Activated naive CD4-positive, alpha-beta T cell treated with anti-CD3 and anti-CD28 coated beads, Interleukin-2, amount 50 U/mL, for 24 hours (primary cell): ENCODE measurements around the gene SMAD2.

ENCODE experiments used
- H3K27ac Mint-ChIP-seq: one replicate; pipeline ENCODE4 v1.8.0; 2021; ENCODE audit warnings: mild to moderate bottlenecking, mixed read lengths
- H3K27me3 Mint-ChIP-seq: one replicate; pipeline ENCODE4 v1.8.0; 2021; ENCODE audit warnings: mixed read lengths
- H3K36me3 Mint-ChIP-seq: one replicate; pipeline ENCODE4 v1.8.0; 2021; ENCODE audit warnings: mixed read lengths
- H3K4me1 Mint-ChIP-seq: one replicate; pipeline ENCODE4 v1.8.0; 2021; ENCODE audit warnings: mixed read lengths
- H3K4me3 Mint-ChIP-seq: one replicate; pipeline ENCODE4 v1.8.0; 2021; ENCODE audit warnings: mild to moderate bottlenecking, mixed read lengths
- H3K9me3 Mint-ChIP-seq: one replicate; pipeline ENCODE4 v1.8.0; 2021; ENCODE audit warnings: mixed read lengths

The SMAD2 gene

GRCh38 chr18:47915229-47915628 is 15.2 kb downstream of the SMAD2 start:
- Mint-ChIP-seq H3K4me1 (peaks cover 95% of the 10 kb centered on the region), H3K36me3 (peaks cover 11% of the 10 kb centered on the region), H3K27ac (peak overlapping the region; percentile 64), H3K27me3 (no peaks in the 10 kb centered on the region), H3K9me3 (no peaks in the 10 kb centered on the region), H3K4me3 (no peak overlapping the region)

GRCh38 chr18:47912794-47913585 is 17.5 kb downstream of the SMAD2 start:
- peaks cover 13% of the 10 kb centered on the region for H3K36me3 Mint-ChIP-seq
- H3K4me1 Mint-ChIP-seq: peaks cover 94% of the 10 kb centered on the region
- H3K27ac Mint-ChIP-seq: peak overlapping the region; percentile 98
- H3K4me3 Mint-ChIP-seq: peak overlapping the region; percentile 75
- H3K9me3 Mint-ChIP-seq: no peaks in the 10 kb centered on the region
- H3K27me3 Mint-ChIP-seq: no peaks in the 10 kb centered on the region

GRCh38 chr18:47912343-47912742 is 18.1 kb downstream of the SMAD2 start:
- peaks cover 13% of the 10 kb centered on the region for H3K36me3 Mint-ChIP-seq
- peaks cover 94% of the 10 kb centered on the region for H3K4me1 Mint-ChIP-seq
- H3K9me3 Mint-ChIP-seq: no peaks in the 10 kb centered on the region

DNA sequence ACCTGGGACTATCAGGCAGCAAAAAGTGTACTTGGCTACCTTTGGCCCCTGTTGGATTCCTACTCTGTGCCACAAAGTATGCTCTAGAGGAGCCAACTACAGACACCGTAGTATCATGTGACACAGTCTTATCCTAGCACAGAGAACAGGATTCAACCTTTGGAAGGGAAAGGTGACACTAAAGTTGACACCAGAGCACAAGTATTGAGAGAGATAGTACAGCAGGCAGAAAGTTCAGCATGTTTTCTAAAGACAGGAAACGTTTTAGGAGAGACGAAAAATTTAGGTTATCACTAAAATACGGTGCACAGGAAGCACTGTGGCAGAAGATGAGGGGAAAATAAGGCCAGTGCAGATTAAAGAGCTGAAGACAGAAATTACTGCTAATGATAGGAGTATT is 18.6 kb downstream of the SMAD2 start:
- Mint-ChIP-seq H3K4me1 (peaks cover 94% of the 10 kb centered on the region), H3K9me3 (peaks cover 4% of the 10 kb centered on the region), H3K4me3 (peak overlapping the region; percentile 75), H3K36me3 (peaks cover 15% of the 10 kb centered on the region), H3K27me3 (no peaks in the 10 kb centered on the region), H3K27ac (peak overlapping the region; percentile 98)

More at GRCh38 chr18:47912343-47912742, 18.1 kb downstream of the SMAD2 start:
- H3K27me3 Mint-ChIP-seq: no peaks in the 10 kb centered on the region
- peak overlapping the region; percentile 75 for H3K4me3 Mint-ChIP-seq
- H3K27ac Mint-ChIP-seq: peak overlapping the region; percentile 98

GRCh38 chr18:47909484-47909883 is 21.0 kb downstream of the SMAD2 start:
- peaks cover 25% of the 10 kb centered on the region for H3K36me3 Mint-ChIP-seq
- H3K4me1 Mint-ChIP-seq: peaks cover 91% of the 10 kb centered on the region
- H3K27me3 Mint-ChIP-seq: no peaks in the 10 kb centered on the region
- H3K4me3 Mint-ChIP-seq: no peak overlapping the region
- peaks cover 14% of the 10 kb centered on the region for H3K9me3 Mint-ChIP-seq
- no peak overlapping the region for H3K27ac Mint-ChIP-seq

- H3K4me3 Mint-ChIP-seq: no peak overlapping the region
- peaks cover 20% of the 10 kb centered on the region for H3K9me3 Mint-ChIP-seq
- H3K27me3 Mint-ChIP-seq: no peaks in the 10 kb centered on the region
- peak overlapping the region; percentile 48 for H3K27ac Mint-ChIP-seq
- H3K4me1 Mint-ChIP-seq: peaks cover 90% of the 10 kb centered on the region
- peaks cover 29% of the 10 kb centered on the region for H3K36me3 Mint-ChIP-seq
Observed at GRCh38 chr18:47908592-47908991, 21.9 kb downstream of the SMAD2 start.

DNA sequence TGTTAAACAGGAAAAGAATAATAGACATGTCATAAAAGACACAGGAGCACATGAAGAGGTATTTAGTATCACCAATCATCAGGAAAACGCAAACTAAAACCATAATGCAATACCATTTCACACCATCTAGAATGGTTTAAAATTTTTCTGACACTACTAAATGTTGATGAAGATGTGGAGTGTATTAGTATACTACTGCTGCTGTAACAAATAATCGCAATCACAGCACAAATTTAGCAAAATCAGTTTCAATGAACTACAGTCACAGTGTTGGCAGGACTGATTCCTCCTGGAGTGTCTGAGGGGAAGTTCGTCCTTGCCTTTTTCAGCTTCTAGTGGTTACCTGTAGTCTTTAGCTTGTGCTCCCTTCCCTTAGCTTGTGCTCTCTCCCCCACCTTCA is 24.1 kb downstream of the SMAD2 start:
- no peaks in the 10 kb centered on the region for H3K27me3 Mint-ChIP-seq
- H3K27ac Mint-ChIP-seq: peak overlapping the region; percentile 31
- peaks cover 40% of the 10 kb centered on the region for H3K36me3 Mint-ChIP-seq
- no peak overlapping the region for H3K4me3 Mint-ChIP-seq
- H3K4me1 Mint-ChIP-seq: peaks cover 90% of the 10 kb centered on the region
- H3K9me3 Mint-ChIP-seq: peaks cover 29% of the 10 kb centered on the region

GRCh38 chr18:47903809-47904208 is 26.6 kb downstream of the SMAD2 start:
- H3K4me1 Mint-ChIP-seq: peaks cover 90% of the 10 kb centered on the region
- H3K4me3 Mint-ChIP-seq: no peak overlapping the region
- peaks cover 30% of the 10 kb centered on the region for H3K36me3 Mint-ChIP-seq

GRCh38 chr18:47901624-47902362 is 28.7 kb downstream of the SMAD2 start:
- Mint-ChIP-seq H3K4me3 (peak overlapping the region; percentile 69), H3K27me3 (no peaks in the 10 kb centered on the region), H3K4me1 (peaks cover 89% of the 10 kb centered on the region), H3K36me3 (peaks cover 28% of the 10 kb centered on the region), H3K27ac (peak overlapping the region; percentile 95), H3K9me3 (peaks cover 24% of the 10 kb centered on the region)

More at GRCh38 chr18:47903809-47904208, 26.6 kb downstream of the SMAD2 start:
- Mint-ChIP-seq H3K9me3 (peaks cover 29% of the 10 kb centered on the region), H3K27me3 (no peaks in the 10 kb centered on the region), H3K27ac (peak overlapping the region; percentile 90)

DNA sequence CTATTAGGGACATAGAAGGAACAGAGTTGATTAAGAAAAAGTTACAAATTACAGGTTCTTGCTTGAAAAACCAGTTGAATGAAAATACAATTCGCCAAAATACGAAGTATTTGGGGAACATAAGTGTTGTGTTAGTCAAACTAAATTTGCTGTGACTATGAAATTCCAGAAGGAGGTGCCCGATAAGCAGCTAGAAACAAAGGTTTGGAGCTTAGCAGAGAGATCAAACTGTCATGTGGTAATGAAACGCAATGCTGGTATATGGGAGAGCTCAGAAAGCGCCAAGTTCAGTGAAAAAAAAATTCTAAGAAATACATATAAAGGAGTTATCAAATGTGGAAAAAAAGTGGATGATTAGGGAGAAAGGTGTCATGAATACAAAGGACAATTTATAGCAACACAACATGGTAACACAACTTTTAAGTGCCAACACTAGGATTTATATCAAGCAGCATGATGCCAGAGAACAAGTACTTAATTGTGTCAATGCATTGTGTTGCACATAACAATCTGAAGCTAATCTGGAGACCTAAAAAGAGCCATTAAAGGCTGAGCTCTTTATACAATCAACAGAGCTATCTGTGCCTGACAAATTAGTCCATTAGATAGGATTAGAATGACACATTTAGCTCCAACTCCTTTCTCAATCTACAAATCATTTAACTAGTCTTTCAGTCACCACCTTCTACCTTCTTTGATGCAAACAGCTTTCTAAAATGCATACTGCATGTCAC is 31.2 kb downstream of the SMAD2 start:
- no peak overlapping the region for H3K27ac Mint-ChIP-seq
- H3K36me3 Mint-ChIP-seq: peaks cover 32% of the 10 kb centered on the region
- no peaks in the 10 kb centered on the region for H3K27me3 Mint-ChIP-seq
- H3K9me3 Mint-ChIP-seq: peaks cover 14% of the 10 kb centered on the region
- H3K4me3 Mint-ChIP-seq: no peak overlapping the region
- peaks cover 95% of the 10 kb centered on the region for H3K4me1 Mint-ChIP-seq

DNA sequence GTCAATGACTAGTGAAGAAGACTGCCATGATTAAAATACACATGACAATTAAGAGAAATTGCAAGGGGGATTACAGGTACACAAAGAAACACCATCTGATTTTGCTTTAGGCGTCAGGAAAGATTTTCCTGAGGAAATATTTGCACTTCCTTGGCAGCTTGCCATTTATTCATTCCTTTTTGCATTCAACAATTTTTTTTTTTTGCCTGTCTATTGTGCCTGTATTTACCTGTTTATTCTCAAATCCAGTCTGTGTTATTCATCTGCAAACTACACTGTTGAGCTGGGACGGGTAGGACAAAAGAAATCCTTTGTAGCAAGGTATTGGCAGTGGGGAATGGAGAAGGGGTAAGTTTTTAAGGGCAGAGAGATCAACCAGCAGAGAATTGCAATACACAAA is 31.8 kb downstream of the SMAD2 start:
- Mint-ChIP-seq H3K4me1 (peaks cover 95% of the 10 kb centered on the region), H3K27me3 (no peaks in the 10 kb centered on the region), H3K4me3 (no peak overlapping the region), H3K9me3 (peaks cover 10% of the 10 kb centered on the region), H3K36me3 (peaks cover 35% of the 10 kb centered on the region), H3K27ac (no peak overlapping the region)

DNA sequence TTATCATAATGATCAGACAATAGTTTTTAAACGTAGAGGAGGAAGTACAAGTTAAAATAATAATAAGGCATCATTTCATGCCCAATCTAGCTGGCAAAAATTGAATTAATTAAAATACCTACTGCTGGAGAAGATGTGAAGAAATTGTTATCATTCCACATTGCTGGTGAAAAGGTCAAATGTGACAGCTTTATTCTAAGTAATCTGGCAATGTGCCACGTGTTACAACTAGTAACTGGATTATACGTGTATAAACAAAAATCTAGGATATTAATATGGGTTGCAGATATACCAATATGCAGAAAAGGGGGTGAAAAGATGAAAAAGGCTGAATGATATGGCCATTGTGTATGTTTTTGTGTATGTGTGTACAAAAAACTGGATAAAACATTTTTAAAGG is 32.4 kb downstream of the SMAD2 start:
- H3K27me3 Mint-ChIP-seq: no peaks in the 10 kb centered on the region
- H3K27ac Mint-ChIP-seq: no peak overlapping the region
- H3K4me3 Mint-ChIP-seq: no peak overlapping the region
- H3K36me3 Mint-ChIP-seq: peaks cover 33% of the 10 kb centered on the region
- H3K4me1 Mint-ChIP-seq: peaks cover 91% of the 10 kb centered on the region
- peaks cover 7% of the 10 kb centered on the region for H3K9me3 Mint-ChIP-seq

DNA sequence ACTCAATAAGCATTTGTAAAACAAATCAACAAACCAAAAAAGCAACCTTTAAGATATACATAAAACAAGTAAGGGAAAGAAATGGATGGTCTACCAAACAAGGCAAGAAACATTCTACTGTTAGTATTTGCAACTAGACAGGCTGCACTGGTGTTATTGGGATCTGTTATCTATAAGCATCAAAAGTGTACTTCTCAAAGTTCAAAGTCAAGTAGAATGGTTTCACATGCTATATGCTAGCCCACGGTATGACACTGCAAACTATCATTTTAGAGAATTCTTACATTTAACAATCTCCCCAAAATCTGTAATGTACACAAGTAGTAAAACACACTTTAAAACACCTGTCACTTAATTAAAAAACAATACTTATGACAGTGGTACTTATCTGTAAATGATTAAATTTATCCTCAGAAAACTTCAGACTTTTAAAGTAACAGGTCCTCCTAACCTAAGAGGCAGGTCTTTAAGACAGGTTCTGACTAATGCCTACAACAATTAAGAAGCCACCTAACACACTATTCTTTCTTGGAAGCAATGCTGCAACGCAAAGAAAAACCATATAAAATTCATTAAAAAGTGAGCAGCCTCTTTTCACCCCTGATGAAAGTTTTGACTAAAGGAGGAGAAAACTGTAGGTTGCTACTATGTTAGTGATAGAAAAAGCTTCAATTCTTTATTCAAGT is 34.8 kb downstream of the SMAD2 start:
- H3K36me3 Mint-ChIP-seq: peaks cover 26% of the 10 kb centered on the region
- no peaks in the 10 kb centered on the region for H3K27me3 Mint-ChIP-seq
- peaks cover 74% of the 10 kb centered on the region for H3K4me1 Mint-ChIP-seq
- no peaks in the 10 kb centered on the region for H3K9me3 Mint-ChIP-seq
- no peak overlapping the region for H3K4me3 Mint-ChIP-seq
- H3K27ac Mint-ChIP-seq: no peak overlapping the region

GRCh38 chr18:47893939-47894699 is 36.3 kb downstream of the SMAD2 start:
- Mint-ChIP-seq H3K9me3 (no peaks in the 10 kb centered on the region), H3K4me1 (peaks cover 64% of the 10 kb centered on the region), H3K27ac (no peak overlapping the region), H3K4me3 (no peak overlapping the region), H3K27me3 (no peaks in the 10 kb centered on the region), H3K36me3 (peaks cover 29% of the 10 kb centered on the region)
